Left lobe of liver (tissue), 1 donor: ENCODE measurements around the gene DEFB119. TPM values are rescaled to one million over a fixed set of nuclear protein-coding genes. Genes with fewer than 3 reads are reported as not detected.

Source experiments
- total RNA-seq: library from RNA; stranded (reverse); gene quantifications from one replicate; pipeline ENCODE4 v1.2.1, GENCODE V29; 2021
- donor health status: DM: no; HTN: yes; CAD: no.

Gene DEFB119
- total RNA-seq, 1 donor from 2014 or later = not detected

Other genes with a start within 250 kb of the DEFB119 start
- not detected for gene DEFB115, start 132.9 kb downstream of the DEFB119 start, total RNA-seq
- not detected for gene DEFB116, start 82.0 kb downstream of the DEFB119 start, total RNA-seq
- gene DEFB118, start 22.0 kb downstream of the DEFB119 start, total RNA-seq = not detected
- not detected for gene DEFB121, start 15.6 kb upstream of the DEFB119 start, total RNA-seq
- not detected for gene DEFB123, start 50.0 kb upstream of the DEFB119 start, total RNA-seq
- gene DEFB124, start 84.5 kb upstream of the DEFB119 start, total RNA-seq = not detected
- not detected for gene REM1, start 84.7 kb upstream of the DEFB119 start, total RNA-seq
- gene HM13, start 123.9 kb upstream of the DEFB119 start, total RNA-seq = 147 TPM
- 37.2 TPM for gene ID1, start 214.7 kb upstream of the DEFB119 start, total RNA-seq
- not detected for gene COX4I2, start 247.3 kb upstream of the DEFB119 start, total RNA-seq